Loucy (cell line): Measurements from ENCODE around the gene DNALI1.
"Not testable (repeated sequence)": the region's sequence is repeated elsewhere in the genome, so short reads cannot be mapped to it uniquely, and the experiment has no call there.

ENCODE experiments used
- CTCF ChIP-seq: fragments of 200-600 bp; sonication (generic); conservative IDR thresholded peaks from 2 replicates; pipeline ENCODE4 v1.5.1; 2014; ENCODE audit warnings: mild to moderate bottlenecking, antibody characterized with exemption, low read length
- EZH2phosphoT487 ChIP-seq: fragments of 200-600 bp; IDR thresholded peaks from 2 replicates; pipeline ENCODE4 v1.6.1; 2018; ENCODE audit warnings: antibody characterized with exemption, mild to moderate bottlenecking, moderate library complexity, borderline replicate concordance

DNA sequence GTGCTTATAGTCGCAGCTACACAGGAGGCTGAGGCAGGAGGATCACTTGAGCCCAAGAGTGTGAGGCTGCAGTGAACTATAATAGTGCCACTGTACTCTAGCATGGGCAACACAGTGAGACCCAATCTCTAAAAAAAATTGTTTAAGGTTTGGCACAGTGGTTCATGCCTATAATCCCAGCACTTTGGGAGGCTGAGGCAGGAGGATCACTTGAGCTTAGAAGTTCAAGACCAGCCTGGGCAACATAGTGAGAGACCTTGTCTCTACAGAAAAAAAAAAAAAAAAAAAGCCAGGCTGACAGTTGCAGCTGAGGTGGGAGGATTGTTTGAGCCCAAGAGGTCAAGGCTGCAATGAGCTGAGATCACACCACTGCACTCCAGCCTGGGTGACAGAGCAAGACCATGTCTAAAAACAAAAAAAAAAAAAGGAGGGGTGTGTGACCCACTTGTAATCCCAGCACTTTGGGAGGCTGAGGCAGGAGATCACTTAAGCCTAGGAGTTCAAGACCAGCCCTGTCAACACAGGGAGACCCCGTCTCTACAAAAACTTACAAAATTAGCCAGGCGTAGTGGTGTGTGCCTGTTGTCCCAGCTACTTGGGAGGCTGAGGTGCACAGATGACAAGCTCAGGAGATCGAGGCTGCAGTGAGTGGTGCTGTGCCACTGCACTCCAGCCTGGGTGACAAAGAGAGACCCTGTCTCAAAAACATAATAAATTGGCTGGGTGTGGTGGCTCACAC is 24.2 kb upstream of the DNALI1 start:
- TF ChIP-seq CTCF, EZH2phosphoT487: not testable (repeated sequence)
